Neural progenitor cell (in vitro differentiated cells): ENCODE measurements around the gene APOBEC3C. TPM values are rescaled to one million over a fixed set of nuclear protein-coding genes. Genes with fewer than 3 reads are reported as not detected.

Source experiments
- DNase-seq: peaks from one replicate; pipeline ENCODE4 v3.0.0-alpha.2; 2016; ENCODE audit warnings: low spot score
- H2AFZ ChIP-seq: fragments of 200-600 bp; sonication (generic); replicated peaks from 2 replicates; pipeline ENCODE4 v1.6.1; 2016; ENCODE audit warnings: antibody characterized with exemption
- H3F3A ChIP-seq: fragments of 200-600 bp; sonication (generic); 2 replicates; pipeline ENCODE4 v1.6.1; 2016; ENCODE audit warnings: antibody characterized with exemption, low read depth
- H3K27ac ChIP-seq: fragments of 200-600 bp; sonication (generic); 2 replicates; pipeline ENCODE4 v1.5.1; 2016; ENCODE audit warnings: mild to moderate bottlenecking
- H3K27me3 ChIP-seq: fragments of 200-600 bp; sonication (generic); 2 replicates; pipeline ENCODE4 v1.6.1; 2016; ENCODE audit warnings: mild to moderate bottlenecking, moderate library complexity
- H3K36me3 ChIP-seq: fragments of 200-600 bp; sonication (generic); 2 replicates; pipeline ENCODE4 v1.5.1; 2016
- H3K4me1 ChIP-seq: fragments of 200-600 bp; sonication (generic); 2 replicates; pipeline ENCODE4 v1.6.1; 2016; ENCODE audit warnings: mixed run types
- H3K4me2 ChIP-seq: fragments of 200-600 bp; sonication (generic); 2 replicates; pipeline ENCODE4 v1.6.1; 2016
- H3K4me3 ChIP-seq: fragments of 200-600 bp; sonication (generic); 2 replicates; pipeline ENCODE4 v1.5.1; 2016
- H3K79me2 ChIP-seq: fragments of 200-600 bp; sonication (generic); 2 replicates; pipeline ENCODE4 v1.6.1; 2016; ENCODE audit warnings: low read depth
- H3K9ac ChIP-seq: fragments of 200-600 bp; sonication (generic); 2 replicates; pipeline ENCODE4 v1.6.1; 2016
- H3K9me3 ChIP-seq: fragments of 200-600 bp; sonication (generic); 2 replicates; pipeline ENCODE4 v1.5.1; 2016; ENCODE audit warnings: low read depth
- H4K20me1 ChIP-seq: fragments of 200-600 bp; sonication (generic); 2 replicates; pipeline ENCODE4 v1.6.1; 2016; ENCODE audit warnings: low read depth
- H3K27ac Mint-ChIP-seq: 3 replicates; pipeline ENCODE4 v1.8.0; 2021; ENCODE audit warnings: mixed read lengths
- H3K27me3 Mint-ChIP-seq: 2 replicates; pipeline ENCODE4 v1.8.0; 2022; ENCODE audit warnings: low read depth, mild to moderate bottlenecking, inconsistent platforms, moderate library complexity, mixed read lengths; ENCODE audit not compliant: insufficient read depth
- H3K36me3 Mint-ChIP-seq: 3 replicates; pipeline ENCODE4 v1.8.0; 2021; ENCODE audit warnings: mixed read lengths
- H3K4me1 Mint-ChIP-seq: 3 replicates; pipeline ENCODE4 v1.8.0; 2021; ENCODE audit warnings: mixed read lengths
- H3K4me3 Mint-ChIP-seq: 3 replicates; pipeline ENCODE4 v1.8.0; 2021; ENCODE audit warnings: mild to moderate bottlenecking, moderate library complexity, mixed read lengths
- H3K9me3 Mint-ChIP-seq: 3 replicates; pipeline ENCODE4 v1.8.0; 2020; ENCODE audit warnings: mixed read lengths
- EZH2 ChIP-seq: fragments of 200-600 bp; sonication (generic); IDR thresholded peaks from 2 replicates; pipeline ENCODE4 v1.6.1; 2017; ENCODE audit warnings: antibody characterized with exemption, mild to moderate bottlenecking, moderate library complexity
- EZH2phosphoT487 ChIP-seq: fragments of 200-600 bp; sonication (generic); IDR thresholded peaks from 2 replicates; pipeline ENCODE4 v1.6.1; 2017; ENCODE audit warnings: antibody characterized with exemption
- total RNA-seq: library from RNA; depleted of rRNA; stranded (reverse); fragments of >200 nt; gene quantifications from 2 replicates; pipeline ENCODE4 v1.2.3, GENCODE V29; 2015; ENCODE audit warnings: low replicate concordance
- TF ChIP-seq, protein P1 (sequence below): fragments of 200-600 bp; sonication (generic); IDR thresholded peaks from 2 replicates; pipeline ENCODE4 v1.5.1; 2017; ENCODE audit warnings: antibody characterized with exemption, mild to moderate bottlenecking

The APOBEC3C gene
- total RNA-seq, 1 donor from 2014 or later: 3.0 TPM

GRCh38 chr22:39068033-39068785 lies 54.2 kb downstream of the APOBEC3C start:
- Histone ChIP-seq H3F3A (no peaks in the 10 kb centered on the region), H3K4me3 (no peak overlapping the region), H3K4me2 (no peak overlapping the region), H3K9me3 (no peaks in the 10 kb centered on the region), H3K9ac (no peak overlapping the region), H3K27me3 (no peaks in the 10 kb centered on the region), H4K20me1 (no peaks in the 10 kb centered on the region), H3K36me3 (no peaks in the 10 kb centered on the region), H2AFZ (no peak overlapping the region), H3K27ac (no peak overlapping the region), H3K4me1 (no peaks in the 10 kb centered on the region), H3K79me2 (no peaks in the 10 kb centered on the region)
- TF ChIP-seq EZH2 (no peak), EZH2phosphoT487 (no peak)
- TF ChIP-seq, protein P1, sequence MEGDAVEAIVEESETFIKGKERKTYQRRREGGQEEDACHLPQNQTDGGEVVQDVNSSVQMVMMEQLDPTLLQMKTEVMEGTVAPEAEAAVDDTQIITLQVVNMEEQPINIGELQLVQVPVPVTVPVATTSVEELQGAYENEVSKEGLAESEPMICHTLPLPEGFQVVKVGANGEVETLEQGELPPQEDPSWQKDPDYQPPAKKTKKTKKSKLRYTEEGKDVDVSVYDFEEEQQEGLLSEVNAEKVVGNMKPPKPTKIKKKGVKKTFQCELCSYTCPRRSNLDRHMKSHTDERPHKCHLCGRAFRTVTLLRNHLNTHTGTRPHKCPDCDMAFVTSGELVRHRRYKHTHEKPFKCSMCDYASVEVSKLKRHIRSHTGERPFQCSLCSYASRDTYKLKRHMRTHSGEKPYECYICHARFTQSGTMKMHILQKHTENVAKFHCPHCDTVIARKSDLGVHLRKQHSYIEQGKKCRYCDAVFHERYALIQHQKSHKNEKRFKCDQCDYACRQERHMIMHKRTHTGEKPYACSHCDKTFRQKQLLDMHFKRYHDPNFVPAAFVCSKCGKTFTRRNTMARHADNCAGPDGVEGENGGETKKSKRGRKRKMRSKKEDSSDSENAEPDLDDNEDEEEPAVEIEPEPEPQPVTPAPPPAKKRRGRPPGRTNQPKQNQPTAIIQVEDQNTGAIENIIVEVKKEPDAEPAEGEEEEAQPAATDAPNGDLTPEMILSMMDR: peak; percentile 23
- Mint-ChIP-seq H3K4me1 (peaks cover 3% of the 10 kb centered on the region), H3K9me3 (no peaks in the 10 kb centered on the region), H3K27me3 (peaks cover 9% of the 10 kb centered on the region), H3K36me3 (no peaks in the 10 kb centered on the region), H3K4me3 (no peak overlapping the region), H3K27ac (no peak overlapping the region)
- no peak for DNase-seq

Other genes with a start within 250 kb of the APOBEC3C start
- gene DNAL4, start 220.1 kb upstream of the APOBEC3C start, total RNA-seq: 10.7 and 24.3 TPM in 2 replicates
- 0.99 and 2.5 TPM in 2 replicates for gene NPTXR, start 170.2 kb upstream of the APOBEC3C start, total RNA-seq
- 14.0 and 29.7 TPM in 2 replicates for gene CBX6, start 142.0 kb upstream of the APOBEC3C start, total RNA-seq
- not detected in 2 replicates for gene APOBEC3A, start 56.6 kb upstream of the APOBEC3C start, total RNA-seq
- not detected in 2 replicates for gene APOBEC3B, start 31.9 kb upstream of the APOBEC3C start, total RNA-seq
- 0.26 and 0.87 TPM in 2 replicates for gene APOBEC3D, start 6.9 kb downstream of the APOBEC3C start, total RNA-seq
- gene APOBEC3F, start 26.6 kb downstream of the APOBEC3C start, total RNA-seq: 0.45 and 2.8 TPM in 2 replicates
- gene APOBEC3G, start 63.0 kb downstream of the APOBEC3C start, total RNA-seq: 0.30 and 0.90 TPM in 2 replicates
- gene APOBEC3H, start 83.0 kb downstream of the APOBEC3C start, total RNA-seq: 0.87 and 1.4 TPM in 2 replicates
- 0.71 and 7.7 TPM in 2 replicates for gene CBX7, start 138.4 kb downstream of the APOBEC3C start, total RNA-seq
- 0.15 and 0.65 TPM in 2 replicates for gene PDGFB, start 230.7 kb downstream of the APOBEC3C start, total RNA-seq